HEK293 (cell line): ENCODE results near the gene UBALD2.

Experiments
- BCL6B ChIP-seq: fragments of 450-650 bp; formaldehyde crosslinking; IDR thresholded peaks from 2 replicates; pipeline ENCODE4 v1.5.1; 2017; ENCODE audit warnings: missing biosample characterization, missing genetic modification characterization
- EGR2 ChIP-seq: fragments of 450-650 bp; formaldehyde crosslinking; IDR thresholded peaks from 2 replicates; pipeline ENCODE4 v1.5.1; 2016; ENCODE audit warnings: low read depth, missing biosample characterization, missing genetic modification characterization
- IKZF3 ChIP-seq: fragments of 450-650 bp; IDR thresholded peaks from 2 replicates; pipeline ENCODE4 v1.5.0; 2018; ENCODE audit warnings: missing biosample characterization, mild to moderate bottlenecking, missing genetic modification characterization, moderate library complexity
- PRDM1 ChIP-seq: fragments of 450-650 bp; formaldehyde crosslinking; IDR thresholded peaks from 2 replicates; pipeline ENCODE4; 2016; ENCODE audit warnings: missing biosample characterization, missing genetic modification characterization
- PRDM6 ChIP-seq: fragments of 450-650 bp; formaldehyde crosslinking; IDR thresholded peaks from 2 replicates; pipeline ENCODE4 v1.5.1; 2017; ENCODE audit warnings: missing biosample characterization, missing genetic modification characterization
- REPIN1 ChIP-seq: fragments of 450-650 bp; formaldehyde crosslinking; IDR thresholded peaks from 2 replicates; pipeline ENCODE4 v1.5.1; 2017; ENCODE audit warnings: missing biosample characterization, missing genetic modification characterization, low read depth
- ZBTB26 ChIP-seq: fragments of 450-650 bp; formaldehyde crosslinking; optimal IDR thresholded peaks from 2 replicates; pipeline ENCODE3; 2016; ENCODE audit warnings: missing biosample characterization, mild to moderate bottlenecking, missing genetic modification characterization
- ZBTB6 ChIP-seq: fragments of 450-650 bp; formaldehyde crosslinking; IDR thresholded peaks from 2 replicates; pipeline ENCODE4 v1.5.1; 2017; ENCODE audit warnings: missing biosample characterization, missing genetic modification characterization
- ZFHX2 ChIP-seq: fragments of 450-650 bp; formaldehyde crosslinking; conservative IDR thresholded peaks from 2 replicates; pipeline ENCODE4 v1.5.1; 2016; ENCODE audit warnings: missing biosample characterization, missing genetic modification characterization
- ZFP37 ChIP-seq: fragments of 450-650 bp; formaldehyde crosslinking; IDR thresholded peaks from 2 replicates; pipeline ENCODE4 v1.5.1; 2016; ENCODE audit warnings: missing biosample characterization, missing genetic modification characterization
- ZNF121 ChIP-seq: fragments of 450-650 bp; formaldehyde crosslinking; IDR thresholded peaks from 2 replicates; pipeline ENCODE4 v1.5.1; 2016; ENCODE audit warnings: missing biosample characterization, missing genetic modification characterization
- ZNF133 ChIP-seq: fragments of 450-650 bp; formaldehyde crosslinking; IDR thresholded peaks from 2 replicates; pipeline ENCODE4 v1.5.1; 2016; ENCODE audit warnings: missing biosample characterization, missing genetic modification characterization
- ZNF169 ChIP-seq: fragments of 450-650 bp; formaldehyde crosslinking; IDR thresholded peaks from 2 replicates; pipeline ENCODE4 v1.5.1; 2016; ENCODE audit warnings: missing biosample characterization, missing genetic modification characterization
- ZNF184 ChIP-seq: fragments of 450-650 bp; IDR thresholded peaks from 2 replicates; pipeline ENCODE4 v1.5.1; 2018; ENCODE audit warnings: missing biosample characterization, mild to moderate bottlenecking, missing genetic modification characterization
- ZNF19 ChIP-seq: fragments of 450-650 bp; formaldehyde crosslinking; IDR thresholded peaks from 2 replicates; pipeline ENCODE4; 2016; ENCODE audit warnings: missing biosample characterization, missing genetic modification characterization, low read depth
- ZNF324 ChIP-seq: fragments of 450-650 bp; formaldehyde crosslinking; IDR thresholded peaks from 2 replicates; pipeline ENCODE4 v1.5.1; 2016; ENCODE audit warnings: missing biosample characterization, missing genetic modification characterization
- ZNF362 ChIP-seq: fragments of 450-650 bp; formaldehyde crosslinking; IDR thresholded peaks from 2 replicates; pipeline ENCODE4 v1.5.1; 2016; ENCODE audit warnings: missing biosample characterization, missing genetic modification characterization
- ZNF473 ChIP-seq: fragments of 450-650 bp; formaldehyde crosslinking; IDR thresholded peaks from 2 replicates; pipeline ENCODE4 v1.5.1; 2017; ENCODE audit warnings: missing biosample characterization, missing genetic modification characterization
- ZNF488 ChIP-seq: fragments of 450-650 bp; formaldehyde crosslinking; IDR thresholded peaks from 2 replicates; pipeline ENCODE4 v1.5.1; 2016; ENCODE audit warnings: missing biosample characterization, missing genetic modification characterization
- ZNF580 ChIP-seq: fragments of 450-650 bp; formaldehyde crosslinking; IDR thresholded peaks from 2 replicates; pipeline ENCODE4 v1.5.1; 2016; ENCODE audit warnings: missing biosample characterization, missing genetic modification characterization
- ZNF585B ChIP-seq: fragments of 450-650 bp; formaldehyde crosslinking; IDR thresholded peaks from 2 replicates; pipeline ENCODE4 v1.5.1; 2016; ENCODE audit warnings: missing biosample characterization, missing genetic modification characterization
- ZNF600 ChIP-seq: fragments of 450-650 bp; formaldehyde crosslinking; IDR thresholded peaks from 2 replicates; pipeline ENCODE4 v1.5.1; 2016; ENCODE audit warnings: missing biosample characterization, missing genetic modification characterization
- ZNF626 ChIP-seq: fragments of 450-650 bp; sonication (Bioruptor Pico); formaldehyde crosslinking; IDR thresholded peaks from 2 replicates; pipeline ENCODE4 v1.5.1; 2018; ENCODE audit warnings: missing biosample characterization, missing genetic modification characterization, inconsistent platforms
- ZNF645 ChIP-seq: fragments of 450-650 bp; formaldehyde crosslinking; IDR thresholded peaks from 2 replicates; pipeline ENCODE4; 2016; ENCODE audit warnings: missing biosample characterization, missing genetic modification characterization
- ZNF670 ChIP-seq: fragments of 450-650 bp; formaldehyde crosslinking; IDR thresholded peaks from 2 replicates; pipeline ENCODE4 v1.5.1; 2016; ENCODE audit warnings: missing biosample characterization, missing genetic modification characterization, low read depth
- ZNF704 ChIP-seq: fragments of 450-650 bp; formaldehyde crosslinking; IDR thresholded peaks from 2 replicates; pipeline ENCODE4 v1.5.1; 2016; ENCODE audit warnings: missing biosample characterization, missing genetic modification characterization
- ZNF777 ChIP-seq: fragments of 450-650 bp; formaldehyde crosslinking; IDR thresholded peaks from 2 replicates; pipeline ENCODE4 v1.5.1; 2017; ENCODE audit warnings: missing biosample characterization, missing genetic modification characterization, borderline replicate concordance
- ZNF837 ChIP-seq: fragments of 450-650 bp; formaldehyde crosslinking; IDR thresholded peaks from 2 replicates; pipeline ENCODE4 v1.5.1; 2016; ENCODE audit warnings: missing biosample characterization, missing genetic modification characterization
- ZSCAN4 ChIP-seq: fragments of 450-650 bp; formaldehyde crosslinking; IDR thresholded peaks from 2 replicates; pipeline ENCODE4 v1.5.1; 2017; ENCODE audit warnings: missing biosample characterization, missing genetic modification characterization

The UBALD2 gene

GRCh38 chr17:76240461-76241203 is 24.5 kb upstream of the UBALD2 start, which contains the start of gene RNF157 (continued):
- no peak for TF ChIP-seq ZNF837 (tag by site-specific recombination)
- no peak for TF ChIP-seq ZNF645 (tag by site-specific recombination)
- no peak for TF ChIP-seq PRDM1 (tag by site-specific recombination)
- TF ChIP-seq ZNF600 (tag by site-specific recombination), result no peak
- no peak for TF ChIP-seq ZSCAN4 (tag by site-specific recombination)
- TF ChIP-seq ZNF169 (tag by site-specific recombination), result no peak
- no peak for TF ChIP-seq ZNF777 (tag by site-specific recombination)
- no peak for TF ChIP-seq ZNF580 (tag by site-specific recombination)
- peak; percentile 27; the same call in 1 of the 2 replicates for TF ChIP-seq ZFHX2 (tag by site-specific recombination)
- no peak for TF ChIP-seq ZNF184 (tag by site-specific recombination)
- no peak for TF ChIP-seq EGR2
- TF ChIP-seq ZNF19 (tag by site-specific recombination), result no peak
- TF ChIP-seq REPIN1 (tag by site-specific recombination), result no peak
- TF ChIP-seq ZNF121, result no peak; the same call in 1 of the 2 replicates
- no peak; the same call in 1 of the 2 replicates for TF ChIP-seq ZNF324
- no peak for TF ChIP-seq ZNF488
- TF ChIP-seq ZBTB26, result peak; percentile 89
- no peak for TF ChIP-seq ZNF704 (tag by site-specific recombination)
- TF ChIP-seq ZNF670 (tag by site-specific recombination), result no peak
- no peak for TF ChIP-seq ZNF133
- TF ChIP-seq IKZF3 (tag by site-specific recombination), result peak; percentile 82
- no peak for TF ChIP-seq ZNF362
- no peak for TF ChIP-seq BCL6B (tag by site-specific recombination)
- no peak for TF ChIP-seq ZNF626 (tag by site-specific recombination)
- no peak; the same call in 1 of the 2 replicates for TF ChIP-seq ZBTB6
- TF ChIP-seq ZNF585B (tag by site-specific recombination), result no peak
- no peak for TF ChIP-seq ZFP37
- no peak for TF ChIP-seq PRDM6
- TF ChIP-seq ZNF473, result no peak
